Testis (tissue), 3 donors: ENCODE results near the gene MYB. TPM values are rescaled to one million over a fixed set of nuclear protein-coding genes. Genes with fewer than 3 reads are reported as not detected.
A peak's percentile ranks its signal among the peaks of the same experiment; 100 is the strongest.

Source experiments
- DNase-seq: peaks from one replicate; pipeline ENCODE4 v3.0.0-alpha.2; 2019
- H3K27ac ChIP-seq, 2 donors: fragments of 200-600 bp; sonication (generic); one replicate each; pipeline ENCODE4 v1.5.1; 2019
- H3K27me3 ChIP-seq: fragments of 200-600 bp; sonication (generic); one replicate; pipeline ENCODE4 v1.5.1; 2019
- H3K36me3 ChIP-seq: fragments of 200-600 bp; sonication (generic); one replicate; pipeline ENCODE4 v1.5.1; 2017; ENCODE audit warnings: low read depth; ENCODE audit errors: missing control alignments
- H3K4me1 ChIP-seq: fragments of 200-600 bp; sonication (generic); one replicate; pipeline ENCODE4 v1.5.1; 2019
- H3K4me3 ChIP-seq, 2 donors: fragments of 200-600 bp; sonication (generic); one replicate each; pipeline ENCODE4 v1.5.1; 2017 to 2019
- H3K9me3 ChIP-seq: fragments of 200-600 bp; sonication (generic); one replicate; pipeline ENCODE4 v1.5.1; 2017
- POLR2A ChIP-seq: fragments of 450-650 bp; IDR thresholded peaks from one replicate; pipeline ENCODE4 v1.6.1; 2017; ENCODE audit warnings: antibody characterized with exemption, mild to moderate bottlenecking, moderate library complexity
- WGBS, 2 donors: methylation state at CpG; one replicate each; pipeline ENCODE4 v1.1.5; 2018; 5-methylcytosine and 5-hydroxymethylcytosine counted together
- intact Hi-C: fragments of 100-400 bp; cut with DNase I; formaldehyde crosslinking; loops from one replicate; pipeline ENCODE4 v1.15.1; 2023; ENCODE audit warnings: low total_unique reads
- polyA plus RNA-seq: library from polyadenylated mRNA; stranded (reverse); fragments of 350-450 nt; fragmentation: Illumina TruSeq; extraction: RNeasy Lipid Tissue Mini Kit (QIAGEN cat#74804); gene quantifications from one replicate; pipeline ENCODE4 v1.2.3, GENCODE V29; 2014; ENCODE audit warnings: low read depth, low replicate concordance; ENCODE audit not compliant: insufficient read depth
- total RNA-seq, 2 donors: library from RNA; depleted of rRNA; stranded (reverse); fragments of >200 nt; gene quantifications; one replicate each; pipeline ENCODE4 v1.2.3, GENCODE V29; 2016
- TF ChIP-seq, protein P1 (sequence below), 3 experiments: fragments of 450-650 bp in 2 of 3; fragments of 200-600 bp in 1 of 3; sonication (generic) in 1 of 3; IDR thresholded peaks; one replicate each; pipeline ENCODE4 v1.5.1; 2016 to 2019; ENCODE audit warnings: antibody characterized with exemption in 3 of 3, mild to moderate bottlenecking in 2 of 3, moderate library complexity in 1 of 3

The MYB gene
- total and polyA plus RNA-seq, 3 donors from 2014 or later = 1.5 to 3.7 (median 1.8) TPM

DNA sequence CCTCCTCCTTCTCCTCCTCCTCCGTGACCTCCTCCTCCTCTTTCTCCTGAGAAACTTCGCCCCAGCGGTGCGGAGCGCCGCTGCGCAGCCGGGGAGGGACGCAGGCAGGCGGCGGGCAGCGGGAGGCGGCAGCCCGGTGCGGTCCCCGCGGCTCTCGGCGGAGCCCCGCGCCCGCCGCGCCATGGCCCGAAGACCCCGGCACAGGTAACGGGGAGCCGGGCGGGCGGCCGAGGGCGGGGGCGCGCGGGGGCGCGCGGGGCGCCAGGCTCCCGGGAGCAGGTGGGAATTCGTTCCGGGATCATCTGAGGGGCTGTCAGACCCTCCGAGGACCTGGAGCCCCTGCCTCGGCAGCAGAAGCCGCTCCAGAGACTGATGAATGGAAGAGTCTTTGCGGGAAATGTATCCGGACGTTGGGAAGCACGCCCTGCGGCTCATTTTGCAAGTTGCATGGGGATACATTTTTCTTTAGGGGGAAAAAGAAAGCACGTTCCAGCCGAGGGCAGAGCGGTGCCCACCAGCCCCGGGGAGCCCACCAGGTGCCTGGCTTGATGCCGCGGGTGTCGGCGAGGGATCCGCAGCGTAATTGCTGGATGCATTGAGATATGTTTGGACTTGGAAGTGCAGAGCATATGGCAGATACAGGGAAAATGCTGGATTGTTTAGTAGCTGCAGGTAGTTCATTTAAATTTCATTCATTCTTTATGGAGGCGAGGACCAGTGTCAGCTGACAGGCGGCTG, 394 bp downstream of the MYB start:
- no peak for DNase-seq
- H3K27me3 ChIP-seq = no peaks in the 10 kb centered on the region
- H3K27ac ChIP-seq = no peak overlapping the region
- no peaks in the 10 kb centered on the region for H3K36me3 ChIP-seq
- H3K4me1 ChIP-seq = peaks cover 16% of the 10 kb centered on the region
- no peak for TF ChIP-seq POLR2A
- TF ChIP-seq, protein P1, sequence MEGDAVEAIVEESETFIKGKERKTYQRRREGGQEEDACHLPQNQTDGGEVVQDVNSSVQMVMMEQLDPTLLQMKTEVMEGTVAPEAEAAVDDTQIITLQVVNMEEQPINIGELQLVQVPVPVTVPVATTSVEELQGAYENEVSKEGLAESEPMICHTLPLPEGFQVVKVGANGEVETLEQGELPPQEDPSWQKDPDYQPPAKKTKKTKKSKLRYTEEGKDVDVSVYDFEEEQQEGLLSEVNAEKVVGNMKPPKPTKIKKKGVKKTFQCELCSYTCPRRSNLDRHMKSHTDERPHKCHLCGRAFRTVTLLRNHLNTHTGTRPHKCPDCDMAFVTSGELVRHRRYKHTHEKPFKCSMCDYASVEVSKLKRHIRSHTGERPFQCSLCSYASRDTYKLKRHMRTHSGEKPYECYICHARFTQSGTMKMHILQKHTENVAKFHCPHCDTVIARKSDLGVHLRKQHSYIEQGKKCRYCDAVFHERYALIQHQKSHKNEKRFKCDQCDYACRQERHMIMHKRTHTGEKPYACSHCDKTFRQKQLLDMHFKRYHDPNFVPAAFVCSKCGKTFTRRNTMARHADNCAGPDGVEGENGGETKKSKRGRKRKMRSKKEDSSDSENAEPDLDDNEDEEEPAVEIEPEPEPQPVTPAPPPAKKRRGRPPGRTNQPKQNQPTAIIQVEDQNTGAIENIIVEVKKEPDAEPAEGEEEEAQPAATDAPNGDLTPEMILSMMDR (IDR thresholded peaks at IDR 0.05) = no peak
- H3K9me3 ChIP-seq = no peaks in the 10 kb centered on the region
- WGBS, 2 donors = 0 to 1% methylated on average over 40 to 52 of the region's 62 CpGs
- H3K4me3 ChIP-seq = peak overlapping the region; percentile 51 to 57
- intact Hi-C loops = no loop called here

DNA sequence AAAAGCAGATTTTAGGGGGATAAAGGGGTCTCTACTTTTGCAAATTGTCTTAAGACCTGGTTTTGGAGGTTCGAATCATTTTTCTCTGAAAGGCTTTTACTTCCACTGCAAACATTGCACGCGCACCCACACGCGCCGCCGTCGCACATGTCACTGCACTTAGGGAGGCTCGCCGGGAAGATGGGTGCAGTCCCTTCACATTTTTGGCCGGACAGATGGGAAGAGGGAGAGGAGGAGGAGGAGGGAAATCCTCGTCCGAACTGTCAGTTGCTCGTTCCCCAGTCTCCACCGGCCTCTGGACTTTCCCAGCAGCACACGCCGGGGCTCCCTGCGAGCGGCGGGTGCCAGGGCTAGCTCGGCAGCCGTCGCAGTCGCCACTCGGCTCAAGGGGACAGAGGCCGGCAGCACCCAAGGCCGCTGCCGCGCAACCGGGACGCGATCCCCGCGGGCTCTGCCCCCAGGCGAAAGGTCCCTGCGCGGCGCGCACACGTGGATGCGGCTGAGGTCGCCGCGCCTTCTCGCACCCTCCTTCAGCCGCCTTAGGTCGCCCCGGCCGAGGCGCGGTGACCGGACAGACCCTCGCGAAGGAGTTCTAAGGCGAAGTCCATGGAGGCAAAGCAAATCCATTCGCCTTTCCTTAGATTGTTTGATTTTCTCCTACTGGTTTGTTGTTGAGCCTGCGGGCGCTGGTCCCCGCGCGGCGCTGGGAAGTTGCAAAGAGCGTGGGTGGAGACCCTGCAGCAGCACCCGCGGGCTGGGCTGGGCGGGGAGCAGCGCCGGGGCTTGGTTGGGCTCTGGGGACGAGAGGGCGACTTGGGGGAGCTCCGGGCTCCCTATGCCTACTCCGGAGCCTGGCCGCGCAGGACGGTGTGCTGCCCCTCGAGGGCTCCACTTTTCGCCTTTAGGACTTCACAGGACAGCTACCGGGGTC, 1.2 kb downstream of the MYB start:
- no peak for DNase-seq
- no peak overlapping the region for H3K27ac ChIP-seq
- H3K27me3 ChIP-seq = no peaks in the 10 kb centered on the region

DNA sequence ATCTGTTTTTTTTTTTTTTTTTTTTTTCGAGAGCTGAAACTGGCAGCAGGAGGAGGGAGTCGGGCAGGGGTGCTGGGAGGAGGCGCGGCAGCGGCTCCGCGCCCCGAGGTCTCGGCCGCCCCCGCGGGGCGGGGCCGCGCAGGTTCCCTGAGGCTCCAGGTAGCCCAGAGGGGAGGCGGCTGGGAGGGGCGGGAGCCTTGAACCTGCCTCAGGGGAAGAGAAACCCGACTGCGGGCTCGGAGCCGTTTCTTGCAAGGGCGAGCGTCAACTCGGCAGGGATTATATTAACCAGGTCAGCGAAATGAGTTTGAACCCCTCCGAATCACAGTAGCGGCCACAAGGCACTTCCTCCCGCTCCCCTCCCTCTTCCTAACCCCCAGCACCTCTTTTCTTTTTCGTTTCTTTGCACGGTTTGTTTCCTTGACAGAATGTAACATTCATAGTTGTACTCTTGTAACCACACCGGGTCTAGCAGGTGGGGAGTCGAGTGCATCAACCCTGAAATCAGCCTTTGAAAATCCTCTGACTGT, 2.0 kb downstream of the MYB start:
- Histone ChIP-seq H3K27ac (no peak overlapping the region), H3K27me3 (no peaks in the 10 kb centered on the region), H3K4me3 (peak overlapping the region; percentile 51 to 57), H3K9me3 (no peaks in the 10 kb centered on the region), H3K4me1 (peaks cover 16% of the 10 kb centered on the region), H3K36me3 (no peaks in the 10 kb centered on the region)
- TF ChIP-seq, protein P1 (IDR thresholded peaks at IDR 0.05) = no peak
- no peak for TF ChIP-seq POLR2A
- WGBS, 2 donors = 1 to 2% methylated on average over 18 to 32 of the region's 32 CpGs
- DNase-seq = peak; percentile 18
- intact Hi-C loops = no loop called here

More for the DNA sequence above, 1.2 kb downstream of the MYB start:
- H3K9me3 ChIP-seq = no peaks in the 10 kb centered on the region
- intact Hi-C loops = no loop called here
- H3K4me3 ChIP-seq = peak overlapping the region; percentile 51 to 57
- TF ChIP-seq, protein P1 (IDR thresholded peaks at IDR 0.05) = no peak
- TF ChIP-seq POLR2A = no peak
- no peaks in the 10 kb centered on the region for H3K36me3 ChIP-seq
- WGBS, 2 donors = 1% methylated on average over 68 to 78 of the region's 78 CpGs
- H3K4me1 ChIP-seq = peaks cover 16% of the 10 kb centered on the region

DNA sequence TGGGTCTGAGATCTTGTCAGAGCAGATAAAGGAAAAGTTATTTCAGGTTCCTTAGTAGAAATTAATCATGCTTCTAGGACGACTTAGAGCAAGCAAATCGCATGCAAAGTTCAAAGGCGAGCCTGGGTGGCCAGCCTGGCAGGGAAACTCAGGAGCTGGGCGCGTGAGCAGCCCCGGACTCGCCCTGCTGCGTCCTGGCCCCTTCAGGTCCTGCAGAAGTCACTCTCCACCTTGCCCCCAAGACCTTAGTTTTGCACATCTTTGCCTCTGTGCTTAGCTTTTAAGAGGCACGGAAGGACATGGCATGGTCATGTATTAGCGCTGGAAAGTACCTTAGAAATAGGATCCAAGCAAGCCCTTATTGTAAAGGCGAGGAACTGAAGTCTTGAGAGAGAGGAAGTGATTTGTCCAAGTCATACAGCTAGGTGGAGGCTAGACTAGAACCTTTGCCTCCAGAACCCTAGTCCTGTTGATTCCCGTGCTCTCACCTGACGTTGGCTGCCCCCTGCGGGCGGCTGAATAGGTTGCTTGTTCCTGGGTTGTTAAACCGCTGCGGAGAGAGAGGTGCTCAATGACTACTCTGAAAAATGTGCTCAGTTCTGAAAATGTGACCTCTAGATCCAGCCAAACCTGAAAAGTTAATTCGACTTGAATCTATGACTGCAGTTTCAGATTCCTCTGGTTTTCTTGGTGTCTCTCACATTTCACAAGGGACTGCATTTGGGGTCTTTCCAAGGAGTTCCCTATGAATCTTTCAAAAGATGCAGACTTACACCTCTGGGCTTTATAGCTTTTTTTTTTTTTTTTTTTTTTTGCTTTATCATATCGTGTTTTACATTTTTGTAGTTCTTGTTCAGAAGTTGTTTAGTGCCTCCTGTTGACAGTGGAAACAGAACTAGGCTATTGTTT, 2.7 kb downstream of the MYB start:
- no peaks in the 10 kb centered on the region for H3K36me3 ChIP-seq
- no peak overlapping the region for H3K27ac ChIP-seq
- H3K4me1 ChIP-seq = peaks cover 16% of the 10 kb centered on the region
- TF ChIP-seq POLR2A = no peak
- TF ChIP-seq, protein P1 (IDR thresholded peaks at IDR 0.05) = peak in 1 of 3 experiments; percentile 14
- DNase-seq = peak; percentile 49
- 11 to 12% methylated on average over 16 to 19 of the region's 19 CpGs for WGBS, 2 donors
- H3K27me3 ChIP-seq = no peaks in the 10 kb centered on the region
- no peaks in the 10 kb centered on the region for H3K9me3 ChIP-seq
- H3K4me3 ChIP-seq = peak overlapping the region; percentile 51 to 57
- intact Hi-C loops = no loop called here
